Stomach smooth muscle (tissue), 2 donors: ENCODE data around the gene MAML3.

Experiments
- H3K27ac ChIP-seq: one replicate; pipeline ENCODE4 v1.7.0; 2013; ENCODE audit warnings: mild to moderate bottlenecking, low read length, inconsistent platforms
- H3K27me3 ChIP-seq, 2 donors: one replicate each; pipeline ENCODE4 v1.7.0; 2013; ENCODE audit warnings: low read length in 2 of 2; ENCODE audit not compliant: insufficient read depth in 2 of 2, control insufficient read depth in 1 of 2
- H3K36me3 ChIP-seq, 2 donors: one replicate each; pipeline ENCODE4 v1.7.0; 2013; ENCODE audit warnings: low read length in 2 of 2; ENCODE audit not compliant: control insufficient read depth in 2 of 2, insufficient read depth in 2 of 2
- H3K4me1 ChIP-seq: one replicate; pipeline ENCODE4 v1.7.0; 2013; ENCODE audit warnings: low read length; ENCODE audit not compliant: control insufficient read depth, insufficient read depth
- H3K4me3 ChIP-seq, 2 donors: one replicate each; pipeline ENCODE4 v1.7.0; 2013; ENCODE audit warnings: low read length in 2 of 2
- H3K9ac ChIP-seq, 2 donors: one replicate each; pipeline ENCODE4 v1.7.0; 2013; ENCODE audit warnings: low read length in 2 of 2, mild to moderate bottlenecking in 1 of 2
- H3K9me3 ChIP-seq, 2 donors: one replicate each; pipeline ENCODE4 v1.7.0; 2013; ENCODE audit warnings: low read length in 2 of 2; ENCODE audit not compliant: control insufficient read depth in 2 of 2
- donor health status: healthy.
- donor health status: Pancreatic carcinoma.

Gene MAML3

GRCh38 chr4:140141210-140141835 is 12.7 kb downstream of the MAML3 start:
- Histone ChIP-seq H3K9me3 (no peaks in the 10 kb centered on the region), H3K4me3 (no peak overlapping the region), H3K4me1 (no peaks in the 10 kb centered on the region), H3K9ac (no peak overlapping the region), H3K36me3 (no peaks in the 10 kb centered on the region), H3K27me3 (no peaks in the 10 kb centered on the region), H3K27ac (no peak overlapping the region)

- Histone ChIP-seq H3K27ac (no peak overlapping the region), H3K9me3 (no peaks in the 10 kb centered on the region), H3K4me1 (peaks cover 3% of the 10 kb centered on the region), H3K4me3 (no peak overlapping the region), H3K36me3 (no peaks in the 10 kb centered on the region), H3K27me3 (no peaks in the 10 kb centered on the region), H3K9ac (no peak overlapping the region)
Observed at GRCh38 chr4:140140566-140140965, 13.4 kb downstream of the MAML3 start.

GRCh38 chr4:140138428-140138827 is 15.6 kb downstream of the MAML3 start:
- H3K27ac ChIP-seq: no peak overlapping the region
- no peaks in the 10 kb centered on the region for H3K36me3 ChIP-seq
- H3K4me1 ChIP-seq: peaks cover 11% of the 10 kb centered on the region
- no peaks in the 10 kb centered on the region for H3K27me3 ChIP-seq
- no peak overlapping the region for H3K4me3 ChIP-seq
- H3K9me3 ChIP-seq: no peaks in the 10 kb centered on the region
- no peak overlapping the region for H3K9ac ChIP-seq

GRCh38 chr4:140137671-140138070 is 16.3 kb downstream of the MAML3 start:
- Histone ChIP-seq H3K27me3 (no peaks in the 10 kb centered on the region), H3K9me3 (no peaks in the 10 kb centered on the region), H3K36me3 (no peaks in the 10 kb centered on the region), H3K4me1 (peaks cover 11% of the 10 kb centered on the region), H3K27ac (no peak overlapping the region), H3K4me3 (no peak overlapping the region), H3K9ac (no peak overlapping the region)

- Histone ChIP-seq H3K36me3 (no peaks in the 10 kb centered on the region), H3K4me1 (peaks cover 11% of the 10 kb centered on the region), H3K9ac (no peak overlapping the region), H3K27ac (no peak overlapping the region), H3K9me3 (no peaks in the 10 kb centered on the region), H3K4me3 (no peak overlapping the region), H3K27me3 (no peaks in the 10 kb centered on the region)
Observed at GRCh38 chr4:140136509-140136908, 17.5 kb downstream of the MAML3 start.

GRCh38 chr4:140135529-140136088 is 18.4 kb downstream of the MAML3 start:
- H3K9ac ChIP-seq: no peak overlapping the region

GRCh38 chr4:140134746-140135425 is 19.1 kb downstream of the MAML3 start:
- H3K4me1 ChIP-seq: peaks cover 11% of the 10 kb centered on the region
- no peak overlapping the region for H3K4me3 ChIP-seq
- H3K9ac ChIP-seq: no peak overlapping the region
- H3K27ac ChIP-seq: no peak overlapping the region
- no peaks in the 10 kb centered on the region for H3K27me3 ChIP-seq
- no peaks in the 10 kb centered on the region for H3K9me3 ChIP-seq
- no peaks in the 10 kb centered on the region for H3K36me3 ChIP-seq

More at GRCh38 chr4:140135529-140136088, 18.4 kb downstream of the MAML3 start:
- H3K4me3 ChIP-seq: no peak overlapping the region
- H3K36me3 ChIP-seq: no peaks in the 10 kb centered on the region
- H3K4me1 ChIP-seq: peaks cover 11% of the 10 kb centered on the region
- no peaks in the 10 kb centered on the region for H3K9me3 ChIP-seq
- no peak overlapping the region for H3K27ac ChIP-seq
- H3K27me3 ChIP-seq: no peaks in the 10 kb centered on the region

- H3K36me3 ChIP-seq: no peaks in the 10 kb centered on the region
Observed at GRCh38 chr4:140133576-140133975, 20.4 kb downstream of the MAML3 start.

GRCh38 chr4:140131675-140132229 is 22.2 kb downstream of the MAML3 start:
- no peak overlapping the region for H3K4me3 ChIP-seq
- H3K4me1 ChIP-seq: peaks cover 11% of the 10 kb centered on the region
- H3K27me3 ChIP-seq: no peaks in the 10 kb centered on the region
- H3K36me3 ChIP-seq: no peaks in the 10 kb centered on the region
- no peak overlapping the region for H3K9ac ChIP-seq
- no peak overlapping the region for H3K27ac ChIP-seq
- H3K9me3 ChIP-seq: no peaks in the 10 kb centered on the region

More at GRCh38 chr4:140133576-140133975, 20.4 kb downstream of the MAML3 start:
- Histone ChIP-seq H3K9me3 (no peaks in the 10 kb centered on the region), H3K27ac (no peak overlapping the region), H3K27me3 (no peaks in the 10 kb centered on the region), H3K4me3 (no peak overlapping the region), H3K4me1 (peaks cover 11% of the 10 kb centered on the region), H3K9ac (no peak overlapping the region)

GRCh38 chr4:140130677-140131076 is 23.3 kb downstream of the MAML3 start:
- Histone ChIP-seq H3K4me3 (no peak overlapping the region), H3K27me3 (no peaks in the 10 kb centered on the region), H3K4me1 (peaks cover 9% of the 10 kb centered on the region), H3K27ac (no peak overlapping the region), H3K9ac (no peak overlapping the region), H3K9me3 (no peaks in the 10 kb centered on the region), H3K36me3 (no peaks in the 10 kb centered on the region)

- no peaks in the 10 kb centered on the region for H3K9me3 ChIP-seq
- no peaks in the 10 kb centered on the region for H3K36me3 ChIP-seq
- H3K4me3 ChIP-seq: no peak overlapping the region
- H3K27ac ChIP-seq: no peak overlapping the region
- no peaks in the 10 kb centered on the region for H3K4me1 ChIP-seq
- no peak overlapping the region for H3K9ac ChIP-seq
- no peaks in the 10 kb centered on the region for H3K27me3 ChIP-seq
Observed at GRCh38 chr4:140127422-140127821, 26.6 kb downstream of the MAML3 start.
